Transverse colon (tissue), 3 donors: ENCODE results near the gene B3GALT2.

ENCODE experiments used
- POLR2A ChIP-seq: fragments of 450-650 bp; IDR thresholded peaks from one replicate; pipeline ENCODE4 v1.6.1; 2016; ENCODE audit warnings: antibody characterized with exemption, mild to moderate bottlenecking, moderate library complexity
- TF ChIP-seq, protein P1 (sequence below), 5 experiments: fragments of 200-600 bp in 3 of 5; fragments of 450-650 bp in 2 of 5; sonication (generic) in 3 of 5; IDR thresholded peaks; 1 replicate in 2 of 5; 2 replicates in 3 of 5; pipeline ENCODE4 v1.5.1; 2016 to 2017; ENCODE audit warnings: antibody characterized with exemption in 5 of 5, inconsistent platforms in 3 of 5, mild to moderate bottlenecking in 2 of 5, moderate library complexity in 1 of 5

DNA sequence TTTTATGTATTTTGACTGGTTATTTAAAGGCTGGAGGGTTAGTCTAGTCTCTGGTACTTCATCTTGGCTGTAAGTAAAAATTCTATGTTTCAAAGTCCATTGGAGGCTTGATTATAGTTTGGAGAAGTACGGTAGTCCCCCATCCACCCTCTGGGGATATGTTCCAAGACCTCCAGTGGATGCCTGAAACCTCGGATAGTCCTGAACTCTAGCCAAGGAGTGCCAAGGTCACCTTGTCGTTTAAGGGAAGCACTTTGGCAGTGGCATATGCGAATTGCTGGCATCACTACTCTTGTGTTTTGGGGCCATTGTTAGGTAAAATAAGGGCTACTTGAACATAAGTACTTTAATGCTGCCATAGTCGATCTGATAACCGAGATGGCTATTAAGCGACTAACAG lies 46.2 kb downstream of the B3GALT2 start:
- TF ChIP-seq, protein P1, sequence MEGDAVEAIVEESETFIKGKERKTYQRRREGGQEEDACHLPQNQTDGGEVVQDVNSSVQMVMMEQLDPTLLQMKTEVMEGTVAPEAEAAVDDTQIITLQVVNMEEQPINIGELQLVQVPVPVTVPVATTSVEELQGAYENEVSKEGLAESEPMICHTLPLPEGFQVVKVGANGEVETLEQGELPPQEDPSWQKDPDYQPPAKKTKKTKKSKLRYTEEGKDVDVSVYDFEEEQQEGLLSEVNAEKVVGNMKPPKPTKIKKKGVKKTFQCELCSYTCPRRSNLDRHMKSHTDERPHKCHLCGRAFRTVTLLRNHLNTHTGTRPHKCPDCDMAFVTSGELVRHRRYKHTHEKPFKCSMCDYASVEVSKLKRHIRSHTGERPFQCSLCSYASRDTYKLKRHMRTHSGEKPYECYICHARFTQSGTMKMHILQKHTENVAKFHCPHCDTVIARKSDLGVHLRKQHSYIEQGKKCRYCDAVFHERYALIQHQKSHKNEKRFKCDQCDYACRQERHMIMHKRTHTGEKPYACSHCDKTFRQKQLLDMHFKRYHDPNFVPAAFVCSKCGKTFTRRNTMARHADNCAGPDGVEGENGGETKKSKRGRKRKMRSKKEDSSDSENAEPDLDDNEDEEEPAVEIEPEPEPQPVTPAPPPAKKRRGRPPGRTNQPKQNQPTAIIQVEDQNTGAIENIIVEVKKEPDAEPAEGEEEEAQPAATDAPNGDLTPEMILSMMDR (IDR thresholded peaks at IDR 0.05) = no peak
- no peak for TF ChIP-seq POLR2A
